Esophagus muscularis mucosa (tissue), 4 donors: ENCODE measurements around the gene FAM118A. TPM values are rescaled to one million over a fixed set of nuclear protein-coding genes. Genes with fewer than 3 reads are reported as not detected.

Experiments
- DNase-seq: peaks from one replicate; pipeline ENCODE4 v3.0.0-alpha.2; 2017; ENCODE audit errors: extremely low spot score
- H3K27ac ChIP-seq, 4 donors: fragments of 200-600 bp; sonication (generic); replicated peaks in 1 of 4; 1 replicate in 3 of 4; 2 replicates in 1 of 4; pipeline ENCODE4 v1.5.1; 2016 to 2019; ENCODE audit warnings: mild to moderate bottlenecking in 1 of 4
- H3K27me3 ChIP-seq, 4 donors: fragments of 200-600 bp; sonication (generic); one replicate each; pipeline versions ENCODE4 v1.5.1 to v1.6.0; 2016 to 2019
- H3K36me3 ChIP-seq, 4 donors: fragments of 200-600 bp; sonication (generic); one replicate each; pipeline ENCODE4 v1.5.1; 2016 to 2019
- H3K4me1 ChIP-seq, 4 donors: fragments of 200-600 bp; sonication (generic); one replicate each; pipeline ENCODE4 v1.5.1; 2016 to 2019
- H3K4me3 ChIP-seq, 4 donors: fragments of 200-600 bp; sonication (generic); 1 replicate in 2 of 4; 2 replicates in 2 of 4; pipeline ENCODE4 v1.5.1; 2016 to 2019; ENCODE audit warnings: mild to moderate bottlenecking in 4 of 4, moderate library complexity in 1 of 4
- H3K9me3 ChIP-seq, 4 donors: fragments of 200-600 bp; sonication (generic); 1 replicate in 3 of 4; 2 replicates in 1 of 4; pipeline ENCODE4 v1.5.1; 2016 to 2019
- CTCF ChIP-seq, 3 experiments: fragments of 200-600 bp in 2 of 3; fragments of 450-650 bp in 1 of 3; sonication (generic) in 2 of 3; IDR thresholded peaks; one replicate each; pipeline ENCODE4 v1.5.1; 2017 to 2019; ENCODE audit warnings: antibody characterized with exemption in 3 of 3, mild to moderate bottlenecking in 2 of 3, moderate library complexity in 1 of 3
- EP300 ChIP-seq: sonication (generic); formaldehyde crosslinking; IDR thresholded peaks from one replicate; pipeline ENCODE4 v1.6.1; 2017; ENCODE audit warnings: antibody characterized with exemption
- POLR2A ChIP-seq: fragments of 450-650 bp; IDR thresholded peaks from one replicate; pipeline ENCODE4 v1.6.1; 2017; ENCODE audit warnings: antibody characterized with exemption, moderate library complexity, mild to moderate bottlenecking, low read depth
- POLR2AphosphoS5 ChIP-seq, 2 donors: sonication (generic); formaldehyde crosslinking; IDR thresholded peaks; one replicate each; pipeline ENCODE4 v1.6.1; 2017; ENCODE audit warnings: antibody characterized with exemption in 2 of 2
- WGBS: methylation state at CpG from one replicate; pipeline ENCODE4 v1.1.5; 2018; 5-methylcytosine and 5-hydroxymethylcytosine counted together
- intact Hi-C: fragments of 100-400 bp; cut with DNase I; formaldehyde crosslinking; loops from one replicate; pipeline ENCODE4 v1.15.1; 2023
- total RNA-seq, 4 donors: library from RNA; depleted of rRNA; stranded (reverse); fragments of >200 nt; gene quantifications; one replicate each; pipeline versions ENCODE4 v1.1.0 to v1.2.1, GENCODE V29; 2016

FAM118A gene
- total RNA-seq, 4 donors from 2014 or later = 24.4 to 45.8 (median 32.1) TPM

DNA sequence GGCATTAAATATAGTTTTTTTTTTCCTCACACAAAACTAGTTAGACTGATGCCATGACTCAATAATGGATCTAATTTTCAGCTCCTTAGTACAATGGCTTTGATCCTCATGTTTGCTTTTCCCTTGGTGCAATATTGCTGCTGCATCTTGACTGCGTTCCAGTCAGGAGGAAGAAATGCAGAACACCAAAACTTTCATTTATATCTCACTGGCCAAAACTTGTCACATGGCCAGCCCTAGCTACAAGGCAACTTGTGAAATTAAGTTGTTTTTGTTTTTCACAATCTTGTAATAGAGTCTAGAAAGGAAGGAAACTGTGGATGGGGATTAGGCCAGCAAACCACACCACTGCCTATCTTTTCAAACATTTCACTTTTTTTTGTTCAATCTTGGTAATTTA lies 67.0 kb downstream of the FAM118A start:
- no peak overlapping the region for H3K27ac ChIP-seq
- 78% methylated on average over 1 of the region's 1 CpG for WGBS
- no peaks in the 10 kb centered on the region for H3K9me3 ChIP-seq
- intact Hi-C loops = no loop called here
- H3K4me1 ChIP-seq = no peaks in the 10 kb centered on the region
- no peaks in the 10 kb centered on the region for H3K36me3 ChIP-seq
- DNase-seq = no peak
- no peaks in the 10 kb centered on the region for H3K27me3 ChIP-seq
- no peak overlapping the region for H3K4me3 ChIP-seq
- TF ChIP-seq POLR2AphosphoS5 (IDR thresholded peaks at IDR 0.05) = no peak
- no peak for TF ChIP-seq EP300
- TF ChIP-seq CTCF (IDR thresholded peaks at IDR 0.05) = no peak
- TF ChIP-seq POLR2A = no peak

GRCh38 chr22:45381348-45381747 lies 71.6 kb downstream of the FAM118A start:
- Histone ChIP-seq H3K27me3 (no peaks in the 10 kb centered on the region), H3K9me3 (no peaks in the 10 kb centered on the region), H3K27ac (no peak overlapping the region), H3K4me1 (no peaks in the 10 kb centered on the region), H3K36me3 (no peaks in the 10 kb centered on the region), H3K4me3 (no peak overlapping the region)
- no peak for TF ChIP-seq EP300
- intact Hi-C loops = no loop called here
- 95% methylated on average over 2 of the region's 2 CpGs for WGBS
- DNase-seq = no peak

- Histone ChIP-seq H3K9me3 (no peaks in the 10 kb centered on the region), H3K36me3 (no peaks in the 10 kb centered on the region), H3K27ac (no peak overlapping the region), H3K27me3 (peaks cover 0 to 3% (median 0%) of the 10 kb centered on the region in 4 donors), H3K4me1 (no peaks in the 10 kb centered on the region), H3K4me3 (no peak overlapping the region)
- TF ChIP-seq POLR2A = no peak
- TF ChIP-seq CTCF (IDR thresholded peaks at IDR 0.05) = no peak
- no peak for TF ChIP-seq EP300
- TF ChIP-seq POLR2AphosphoS5 (IDR thresholded peaks at IDR 0.05) = no peak
- no peak for DNase-seq
- WGBS = 80% methylated on average over 3 of the region's 3 CpGs
- intact Hi-C loops = no loop called here
These were observed 79.8 kb downstream of the FAM118A start for GRCh38 chr22:45389546-45389945.

Other genes starting within 250 kb of the FAM118A start
- gene NUP50, start 146.0 kb upstream of the FAM118A start, total RNA-seq = 10 to 100 TPM; 22.7 to 40.3 (median 30.0) TPM
- 10 to 100 TPM; 31.6 to 67.1 (median 46.8) TPM for gene KIAA0930, start 69.0 kb upstream of the FAM118A start, total RNA-seq
- gene UPK3A, start 25.0 kb upstream of the FAM118A start, total RNA-seq = not detected
- under 1 TPM in 1 of 4 donors, not detected in 3; 0.13 TPM for gene SMC1B, start 103.7 kb downstream of the FAM118A start, total RNA-seq
- gene RIBC2, start 103.8 kb downstream of the FAM118A start, total RNA-seq = not detected
- gene FBLN1, start 192.9 kb downstream of the FAM118A start, total RNA-seq = 100 to 1,000 TPM; 355 to 534 (median 417) TPM